Keratinocyte (primary cell): ENCODE results near the gene ACHE. TPM values are rescaled to one million over a fixed set of nuclear protein-coding genes. Genes with fewer than 3 reads are reported as not detected.

Experiments
- DNase-seq: peaks from one replicate; pipeline ENCODE4 v3.0.0-alpha.2; 2011; ENCODE audit warnings: low read depth, missing footprints, low spot score
- FAIRE-seq: peaks from 2 replicates; lab custom pipeline; 2011; peaks lifted over from hg19 to GRCh38; lab: Jason Lieb, UNC
- H2AFZ ChIP-seq: 2 replicates; pipeline ENCODE4 v1.6.0; 2012; ENCODE audit warnings: low read length, control low read depth, inconsistent platforms; ENCODE audit not compliant: control insufficient read depth
- H3K27ac ChIP-seq: 2 replicates; pipeline ENCODE4 v1.5.1; 2011; ENCODE audit warnings: low read length; ENCODE audit not compliant: control insufficient read depth, insufficient read depth
- H3K27me3 ChIP-seq: 3 replicates; pipeline ENCODE4 v1.6.0; 2011; ENCODE audit warnings: low read length; ENCODE audit not compliant: control insufficient read depth, insufficient read depth; ENCODE audit errors: extremely low read depth
- H3K36me3 ChIP-seq, 2 experiments: 2 replicates in 1 of 2; 3 replicates in 1 of 2; pipeline ENCODE4 v1.5.1; 2011; ENCODE audit warnings: low read length in 2 of 2, mild to moderate bottlenecking in 1 of 2; ENCODE audit not compliant: control insufficient read depth in 2 of 2, insufficient read depth in 2 of 2; ENCODE audit errors: extremely low read depth in 1 of 2
- H3K4me1 ChIP-seq: 3 replicates; pipeline ENCODE4 v1.5.1; 2011; ENCODE audit warnings: low read length; ENCODE audit not compliant: control insufficient read depth, insufficient read depth; ENCODE audit errors: extremely low read depth
- H3K4me2 ChIP-seq: 3 replicates; pipeline ENCODE4 v1.6.0; 2011; ENCODE audit warnings: low read depth, low read length; ENCODE audit not compliant: control insufficient read depth, insufficient read depth; ENCODE audit errors: extremely low read depth
- H3K4me3 ChIP-seq, 3 experiments: fragments of 200-600 bp in 1 of 3; sonication (generic) in 1 of 3; 2 replicates in 2 of 3; 3 replicates in 1 of 3; pipeline ENCODE4 v1.5.1; 2011 to 2016; ENCODE audit warnings: low read length in 3 of 3, mild to moderate bottlenecking in 3 of 3, control low read depth in 2 of 3, inconsistent platforms in 1 of 3, low read depth in 1 of 3, mixed read lengths in 1 of 3, mixed run types in 1 of 3, moderate library complexity in 1 of 3; ENCODE audit not compliant: control insufficient read depth in 2 of 3, insufficient read depth in 2 of 3; ENCODE audit errors: extremely low read depth in 1 of 3
- H3K79me2 ChIP-seq: 2 replicates; pipeline ENCODE4 v1.6.0; 2012; ENCODE audit warnings: low read length; ENCODE audit not compliant: control insufficient read depth, insufficient read depth
- H3K9ac ChIP-seq: 3 replicates; pipeline ENCODE4 v1.6.0; 2011; ENCODE audit warnings: low read length; ENCODE audit not compliant: control insufficient read depth, insufficient read depth; ENCODE audit errors: extremely low read depth
- H3K9me1 ChIP-seq: 3 replicates; pipeline ENCODE4 v1.6.0; 2011; ENCODE audit warnings: low read length; ENCODE audit not compliant: control insufficient read depth, insufficient read depth; ENCODE audit errors: extremely low read depth
- H3K9me3 ChIP-seq: 2 replicates; pipeline ENCODE4 v1.5.1; 2012; ENCODE audit warnings: low read depth, low read length; ENCODE audit not compliant: control insufficient read depth
- H4K20me1 ChIP-seq: 3 replicates; pipeline ENCODE4 v1.6.0; 2011; ENCODE audit warnings: low read length; ENCODE audit not compliant: control insufficient read depth, insufficient read depth; ENCODE audit errors: extremely low read depth
- EZH2 ChIP-seq: IDR thresholded peaks from one replicate; pipeline ENCODE4 v1.6.1; 2012; ENCODE audit warnings: inconsistent platforms, mild to moderate bottlenecking, low read length, moderate library complexity
- dilution Hi-C: fragments of 300-500 bp; cut with MboI; formaldehyde crosslinking; loops from one replicate; pipeline ENCODE4 v1.7.0; 2020; ENCODE audit warnings: low sequenced_read_pairs; ENCODE audit not compliant: extremely low pct_ligation_motif_present
- polyA plus RNA-seq, 5 experiments: library from polyadenylated mRNA; depleted of rRNA in 3 of 5; stranded (reverse) in 3 of 5; stranded (forward) in 1 of 5; unstranded in 1 of 5; fragments of >200 nt; gene quantifications; 1 replicate in 1 of 5; 2 replicates in 3 of 5; 3 replicates in 1 of 5; pipeline versions ENCODE4 v1.2.1 to v1.2.3, GENCODE V29; 2011 to 2012; ENCODE audit warnings: missing spikeins in 2 of 5, low read depth in 1 of 5, low replicate concordance in 1 of 5
- TF ChIP-seq, protein P1 (sequence below), 3 experiments: IDR thresholded peaks in 1 of 3; conservative IDR thresholded peaks in 1 of 3; optimal IDR thresholded peaks in 1 of 3; 2 replicates in 2 of 3; 3 replicates in 1 of 3; pipeline versions ENCODE3 to v1.5.1; 2011; ENCODE audit warnings: low read length in 3 of 3, mild to moderate bottlenecking in 3 of 3, moderate library complexity in 2 of 3, control low read depth in 1 of 3, inconsistent platforms in 1 of 3; ENCODE audit not compliant: insufficient read depth in 2 of 3; ENCODE audit errors: extremely low read depth in 1 of 3

Gene ACHE
- polyA plus RNA-seq, 1 donor (not counting 4 experiments of a cell fraction or from before 2014, with no cell fraction given): 0.07 TPM

DNA sequence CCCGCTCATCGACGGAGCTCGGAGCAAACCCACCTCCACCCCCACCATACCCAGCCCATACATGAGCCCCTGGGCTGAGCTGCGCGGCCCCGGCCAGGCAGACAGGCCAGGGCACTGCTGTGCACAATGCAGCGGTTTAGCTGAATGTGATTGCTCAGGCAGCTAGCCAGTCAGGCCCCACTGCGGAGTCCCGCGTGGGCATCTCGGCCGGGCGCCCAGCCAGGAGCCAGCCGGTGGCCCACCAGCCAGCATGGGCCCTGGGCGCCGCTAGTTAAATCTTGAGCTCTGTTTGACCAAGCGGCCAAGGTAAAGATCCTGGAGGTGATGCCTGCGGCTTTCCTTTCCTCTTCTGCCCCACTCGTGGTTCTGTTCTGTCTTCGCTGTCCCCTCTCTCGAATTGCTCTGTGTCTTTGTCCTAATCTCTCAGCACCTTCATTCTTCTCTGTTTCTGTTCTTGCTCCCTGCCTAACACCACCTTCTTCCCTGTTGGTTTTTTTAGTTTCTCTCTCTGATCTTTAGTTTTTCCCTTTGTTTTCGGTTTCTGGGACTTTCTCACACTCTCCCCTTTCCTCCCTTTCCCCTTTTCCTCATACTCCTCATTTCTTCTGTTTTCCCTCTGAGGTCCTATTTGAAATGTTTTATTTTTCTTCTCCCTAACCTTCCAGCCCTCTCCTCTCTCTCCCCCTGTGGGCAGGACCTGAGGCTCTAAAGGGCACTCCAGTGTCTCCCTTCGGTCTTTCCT, 12.7 kb downstream of the ACHE start:
- Histone ChIP-seq H4K20me1 (peaks cover 8% of the 10 kb centered on the region), H3K9ac (no peak overlapping the region), H3K27ac (no peak overlapping the region), H3K9me3 (no peaks in the 10 kb centered on the region), H3K9me1 (no peaks in the 10 kb centered on the region), H3K36me3 (peaks cover 58 to 60% of the 10 kb centered on the region in 2 experiments), H3K4me1 (peaks cover 5% of the 10 kb centered on the region), H2AFZ (no peak overlapping the region), H3K4me3 (no peak overlapping the region), H3K27me3 (no peaks in the 10 kb centered on the region), H3K4me2 (no peak overlapping the region), H3K79me2 (peaks cover 52% of the 10 kb centered on the region)
- TF ChIP-seq, protein P1, sequence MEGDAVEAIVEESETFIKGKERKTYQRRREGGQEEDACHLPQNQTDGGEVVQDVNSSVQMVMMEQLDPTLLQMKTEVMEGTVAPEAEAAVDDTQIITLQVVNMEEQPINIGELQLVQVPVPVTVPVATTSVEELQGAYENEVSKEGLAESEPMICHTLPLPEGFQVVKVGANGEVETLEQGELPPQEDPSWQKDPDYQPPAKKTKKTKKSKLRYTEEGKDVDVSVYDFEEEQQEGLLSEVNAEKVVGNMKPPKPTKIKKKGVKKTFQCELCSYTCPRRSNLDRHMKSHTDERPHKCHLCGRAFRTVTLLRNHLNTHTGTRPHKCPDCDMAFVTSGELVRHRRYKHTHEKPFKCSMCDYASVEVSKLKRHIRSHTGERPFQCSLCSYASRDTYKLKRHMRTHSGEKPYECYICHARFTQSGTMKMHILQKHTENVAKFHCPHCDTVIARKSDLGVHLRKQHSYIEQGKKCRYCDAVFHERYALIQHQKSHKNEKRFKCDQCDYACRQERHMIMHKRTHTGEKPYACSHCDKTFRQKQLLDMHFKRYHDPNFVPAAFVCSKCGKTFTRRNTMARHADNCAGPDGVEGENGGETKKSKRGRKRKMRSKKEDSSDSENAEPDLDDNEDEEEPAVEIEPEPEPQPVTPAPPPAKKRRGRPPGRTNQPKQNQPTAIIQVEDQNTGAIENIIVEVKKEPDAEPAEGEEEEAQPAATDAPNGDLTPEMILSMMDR (optimal IDR thresholded peaks at IDR 0.05 in 1 of 3, IDR thresholded peaks at IDR 0.05 in 1 of 3, conservative IDR thresholded peaks at IDR 0.05 in 1 of 3; ENCODE audit: extremely low read depth in 1 of 3, insufficient read depth in 2 of 3, low read length in 3 of 3): no peak
- TF ChIP-seq EZH2: no peak
- FAIRE-seq (no peak), DNase-seq (no peak)
- dilution Hi-C loops: loop anchor here (10.0 kb wide), 1 partner anchor 62 kb away; the partner anchor contains the start of gene MUC3A

DNA sequence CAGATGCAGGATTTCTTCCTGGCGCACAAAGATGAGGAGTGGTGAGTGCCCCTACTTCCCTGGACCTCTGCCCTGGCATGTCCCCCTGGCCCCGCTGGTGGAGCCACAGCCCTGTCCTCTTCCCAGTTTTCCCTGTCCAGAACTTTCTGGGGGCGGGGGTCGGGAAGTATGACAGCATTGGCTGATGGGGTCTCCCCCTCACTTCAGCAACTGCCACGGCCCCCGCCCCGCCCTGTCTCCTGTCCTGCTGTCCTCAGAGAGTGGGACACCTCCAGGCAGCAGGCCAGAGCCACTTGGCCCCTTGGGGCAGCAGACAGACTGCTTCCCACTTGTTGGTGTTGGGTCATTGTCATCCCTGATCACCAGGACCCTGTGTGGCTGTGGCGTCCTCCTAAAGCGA, 13.5 kb downstream of the ACHE start:
- no peak overlapping the region for H3K4me2 ChIP-seq
- dilution Hi-C loops: loop anchor here (10.0 kb wide), 1 partner anchor 63 kb away; the partner anchor contains the start of gene MUC3A
- no peak overlapping the region for H3K9ac ChIP-seq
- TF ChIP-seq, protein P1 (optimal IDR thresholded peaks at IDR 0.05 in 1 of 3, IDR thresholded peaks at IDR 0.05 in 1 of 3, conservative IDR thresholded peaks at IDR 0.05 in 1 of 3; ENCODE audit: extremely low read depth in 1 of 3, insufficient read depth in 2 of 3, low read length in 3 of 3): no peak
- TF ChIP-seq EZH2: no peak
- H3K9me1 ChIP-seq: no peaks in the 10 kb centered on the region
- peaks cover 52% of the 10 kb centered on the region for H3K79me2 ChIP-seq
- H3K9me3 ChIP-seq: no peaks in the 10 kb centered on the region
- no peak overlapping the region for H3K4me3 ChIP-seq
- FAIRE-seq (no peak), DNase-seq (no peak)
- H4K20me1 ChIP-seq: peaks cover 8% of the 10 kb centered on the region
- peaks cover 5% of the 10 kb centered on the region for H3K4me1 ChIP-seq
- no peak overlapping the region for H2AFZ ChIP-seq
- no peaks in the 10 kb centered on the region for H3K27me3 ChIP-seq
- no peak overlapping the region for H3K27ac ChIP-seq
- H3K36me3 ChIP-seq: peaks cover 53% of the 10 kb centered on the region in 2 experiments
